COLO829 (cell line): ENCODE measurements around the gene TRMO.

Experiments
- DNase-seq: peaks from one replicate; pipeline ENCODE4 v3.0.0; 2012; ENCODE audit warnings: low spot score

TRMO gene

DNA sequence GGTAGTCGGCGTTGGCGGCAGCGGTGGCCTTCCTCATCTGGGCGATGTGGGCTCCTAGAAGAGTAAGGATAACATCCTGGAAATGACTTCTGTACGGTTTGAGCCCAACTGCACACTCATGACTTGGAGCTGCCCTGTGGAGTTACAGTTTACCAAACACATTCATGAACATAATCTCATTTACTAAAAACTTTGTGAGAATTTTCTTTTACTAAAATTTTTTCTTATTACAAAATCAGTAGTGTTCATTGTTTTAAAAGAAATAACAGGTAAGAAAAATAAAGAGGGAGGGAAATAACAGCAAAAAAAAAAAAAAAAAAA lies 63.9 kb downstream of the TRMO start:
- DNase-seq, result no peak

DNA sequence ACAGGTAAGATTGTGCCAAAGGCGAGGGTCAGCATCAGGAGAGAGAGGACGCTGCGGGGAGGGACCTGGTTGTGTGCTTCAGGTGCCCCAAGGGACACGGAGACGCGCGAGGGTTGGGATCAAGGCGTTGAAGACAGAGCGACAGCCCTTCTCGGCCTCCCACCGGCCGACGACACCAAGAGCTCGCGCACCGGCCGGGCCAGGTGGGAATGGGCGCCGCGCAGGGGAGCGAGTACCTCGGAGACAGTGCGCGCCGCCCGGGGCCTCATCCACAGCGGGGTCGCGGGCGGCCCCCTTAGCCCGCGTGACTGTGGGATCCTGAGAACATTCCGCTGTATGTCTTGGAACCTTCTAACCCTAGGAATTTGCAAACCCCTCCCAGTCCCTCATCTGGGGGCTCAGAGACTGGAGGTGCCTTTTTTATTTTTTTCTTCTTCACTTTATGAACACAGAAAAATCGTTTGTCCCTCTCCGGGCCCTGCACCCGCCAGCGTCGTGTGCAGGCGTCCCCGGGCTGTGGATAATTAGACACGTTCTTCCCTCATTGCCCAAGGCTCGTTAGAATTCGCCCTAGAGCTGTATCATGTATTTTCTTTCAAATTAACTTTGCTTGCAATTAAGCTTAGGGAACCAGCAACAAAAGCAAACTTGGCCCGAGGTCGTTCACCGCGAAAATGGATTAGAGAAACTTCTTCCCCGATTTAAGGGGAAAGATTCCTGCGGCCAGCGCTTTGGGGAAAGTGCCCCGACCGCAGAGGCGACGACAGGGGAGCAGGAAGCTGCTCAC lies 64.5 kb downstream of the TRMO start:
- no peak for DNase-seq

DNA sequence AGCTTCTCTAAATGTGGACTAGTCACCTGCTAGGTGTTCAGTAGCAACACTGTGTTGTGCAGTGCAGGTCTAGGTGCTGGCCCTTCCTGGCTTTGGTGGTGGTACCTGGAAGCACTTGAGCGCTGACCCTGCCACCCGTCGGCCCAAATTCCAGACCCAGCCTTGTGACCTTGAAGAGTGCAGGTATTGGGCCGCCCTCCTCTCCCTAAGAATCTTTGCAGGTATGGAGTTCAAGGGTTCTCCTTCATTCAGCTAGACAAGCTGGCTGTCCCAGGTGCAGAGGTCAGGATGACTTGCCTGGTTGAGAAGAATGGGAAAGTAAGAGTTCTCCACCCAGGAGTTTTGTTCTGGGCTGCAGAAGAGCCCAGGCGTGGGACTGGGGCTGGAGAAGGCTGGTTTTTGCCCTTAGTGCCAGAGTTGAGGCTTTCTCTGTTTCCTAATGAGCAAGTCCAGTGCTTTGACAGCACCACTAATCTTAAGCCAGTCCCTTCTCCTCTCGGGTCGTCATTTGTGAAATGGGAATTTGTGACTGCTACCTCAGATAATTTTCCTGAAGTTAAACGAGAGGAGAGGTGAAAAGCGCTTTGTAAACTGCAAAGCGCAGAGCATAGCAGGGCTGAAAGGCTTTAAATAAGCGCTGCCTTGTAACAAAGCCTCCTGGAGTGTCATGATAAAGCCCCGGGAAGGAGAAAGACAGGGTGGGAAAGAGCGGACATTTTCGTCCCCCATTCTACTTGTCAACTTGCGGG lies 65.3 kb downstream of the TRMO start:
- DNase-seq, result no peak

- no peak for DNase-seq
These were observed 66.4 kb downstream of the TRMO start for GRCh38 chr9:97855899-97856298.

DNA sequence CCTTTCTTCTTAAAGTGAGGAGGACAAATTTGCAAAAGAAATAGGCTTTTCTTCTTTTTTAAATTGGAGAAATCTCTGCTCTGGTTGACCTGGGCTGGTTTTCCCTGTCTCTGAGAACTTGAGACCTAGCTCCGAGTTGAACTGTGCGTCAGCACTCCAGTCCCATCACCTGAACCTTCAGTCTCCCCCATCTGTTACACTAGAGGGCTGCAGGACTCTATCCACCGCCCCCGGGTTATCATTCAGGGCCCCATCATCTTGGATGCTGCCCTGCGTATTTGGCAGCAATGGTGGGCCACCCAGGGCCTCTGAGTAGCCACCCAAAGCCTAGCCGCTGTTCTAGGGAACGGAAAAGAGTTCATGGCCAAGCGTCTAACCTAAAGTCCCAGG lies 66.8 kb downstream of the TRMO start:
- no peak for DNase-seq

GRCh38 chr9:97854696-97855485 lies 67.4 kb downstream of the TRMO start:
- no peak for DNase-seq
